GM12873 (cell line): ENCODE data around the gene ANK3.

Experiments
- TF ChIP-seq, protein P1 (sequence below): IDR thresholded peaks from 2 replicates; pipeline ENCODE4 v1.5.1; 2012; ENCODE audit warnings: low read depth, mild to moderate bottlenecking, moderate library complexity, low read length, control low read depth; ENCODE audit not compliant: insufficient read depth; ENCODE audit errors: missing control alignments

Gene ANK3

DNA sequence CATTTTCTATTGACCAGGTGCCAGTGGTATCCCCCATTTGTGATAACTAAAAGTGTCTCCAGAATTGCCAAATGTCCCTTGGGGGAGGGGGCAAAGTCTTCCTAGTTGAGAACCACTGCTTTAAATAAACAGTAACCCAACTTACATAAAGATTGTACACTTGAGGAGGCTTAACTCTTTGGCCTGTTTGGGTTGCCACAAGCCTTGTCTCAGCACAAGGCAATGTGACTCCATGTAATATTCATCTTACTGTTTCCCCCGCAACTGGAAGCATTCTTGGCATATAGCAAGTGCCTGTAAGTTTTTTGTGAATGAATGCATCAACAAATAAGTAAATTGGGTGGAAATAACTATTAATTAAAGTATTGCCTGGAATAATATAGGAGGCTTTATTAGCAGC lies 108.3 kb downstream of the ANK3 start:
- TF ChIP-seq, protein P1, sequence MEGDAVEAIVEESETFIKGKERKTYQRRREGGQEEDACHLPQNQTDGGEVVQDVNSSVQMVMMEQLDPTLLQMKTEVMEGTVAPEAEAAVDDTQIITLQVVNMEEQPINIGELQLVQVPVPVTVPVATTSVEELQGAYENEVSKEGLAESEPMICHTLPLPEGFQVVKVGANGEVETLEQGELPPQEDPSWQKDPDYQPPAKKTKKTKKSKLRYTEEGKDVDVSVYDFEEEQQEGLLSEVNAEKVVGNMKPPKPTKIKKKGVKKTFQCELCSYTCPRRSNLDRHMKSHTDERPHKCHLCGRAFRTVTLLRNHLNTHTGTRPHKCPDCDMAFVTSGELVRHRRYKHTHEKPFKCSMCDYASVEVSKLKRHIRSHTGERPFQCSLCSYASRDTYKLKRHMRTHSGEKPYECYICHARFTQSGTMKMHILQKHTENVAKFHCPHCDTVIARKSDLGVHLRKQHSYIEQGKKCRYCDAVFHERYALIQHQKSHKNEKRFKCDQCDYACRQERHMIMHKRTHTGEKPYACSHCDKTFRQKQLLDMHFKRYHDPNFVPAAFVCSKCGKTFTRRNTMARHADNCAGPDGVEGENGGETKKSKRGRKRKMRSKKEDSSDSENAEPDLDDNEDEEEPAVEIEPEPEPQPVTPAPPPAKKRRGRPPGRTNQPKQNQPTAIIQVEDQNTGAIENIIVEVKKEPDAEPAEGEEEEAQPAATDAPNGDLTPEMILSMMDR: no peak

- TF ChIP-seq, protein P1: no peak
Measured at GRCh38 chr10:60280475-60280874, 109.2 kb downstream of the ANK3 start.

GRCh38 chr10:60277656-60278055 lies 112.0 kb downstream of the ANK3 start:
- TF ChIP-seq, protein P1: no peak

GRCh38 chr10:60276232-60276631 lies 113.4 kb downstream of the ANK3 start:
- TF ChIP-seq, protein P1: no peak

DNA sequence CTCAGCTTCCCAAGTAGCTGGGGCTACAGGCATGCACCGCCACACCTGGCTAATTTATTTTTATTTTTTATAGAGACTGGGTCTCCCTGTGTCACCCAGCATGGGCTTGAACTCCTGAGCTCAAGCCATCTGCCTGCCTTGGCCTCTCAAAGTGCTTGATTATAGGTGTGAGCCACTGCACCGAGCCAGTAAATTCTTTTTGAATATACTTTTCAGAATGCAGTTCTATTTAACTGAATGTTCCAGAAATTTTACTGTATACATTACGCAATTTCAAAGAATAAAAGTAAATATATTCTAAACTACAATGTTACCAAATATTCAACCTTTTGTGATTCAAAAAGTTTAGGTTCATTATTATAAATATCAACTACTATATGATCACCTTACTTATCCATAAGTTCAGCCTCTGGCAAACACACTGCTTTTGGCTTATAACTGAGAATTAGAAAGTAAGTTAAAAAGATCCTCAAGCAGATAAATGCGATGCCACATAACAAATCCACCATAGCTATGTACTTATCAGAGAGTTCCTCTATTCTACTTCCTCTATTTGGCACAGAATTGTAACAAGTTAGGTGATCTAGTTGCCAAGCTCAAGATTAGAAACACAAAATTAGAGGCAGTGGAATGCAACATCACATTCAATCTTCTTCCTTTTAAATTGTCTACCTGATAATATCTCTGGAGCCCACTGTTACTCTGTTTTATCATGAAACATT lies 118.2 kb downstream of the ANK3 start:
- TF ChIP-seq, protein P1: no peak

DNA sequence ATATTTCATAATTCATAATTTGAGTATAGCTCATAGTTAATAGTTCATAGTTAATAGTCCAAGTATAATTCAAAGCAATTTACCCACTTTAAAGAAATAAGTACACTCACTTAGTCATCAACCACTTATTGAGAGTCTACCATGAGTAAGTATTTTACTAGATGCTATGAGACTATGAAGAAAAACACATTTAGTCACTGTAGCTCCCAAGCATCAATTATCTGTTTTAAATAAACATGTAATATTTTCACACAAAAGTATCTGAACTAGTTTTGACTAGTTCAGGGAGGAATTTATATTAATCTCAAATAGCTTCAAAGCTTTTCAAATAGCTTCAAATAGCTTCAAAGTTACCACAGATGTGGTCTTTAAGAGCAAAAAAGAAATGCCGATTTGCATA lies 119.2 kb downstream of the ANK3 start:
- TF ChIP-seq, protein P1: no peak

DNA sequence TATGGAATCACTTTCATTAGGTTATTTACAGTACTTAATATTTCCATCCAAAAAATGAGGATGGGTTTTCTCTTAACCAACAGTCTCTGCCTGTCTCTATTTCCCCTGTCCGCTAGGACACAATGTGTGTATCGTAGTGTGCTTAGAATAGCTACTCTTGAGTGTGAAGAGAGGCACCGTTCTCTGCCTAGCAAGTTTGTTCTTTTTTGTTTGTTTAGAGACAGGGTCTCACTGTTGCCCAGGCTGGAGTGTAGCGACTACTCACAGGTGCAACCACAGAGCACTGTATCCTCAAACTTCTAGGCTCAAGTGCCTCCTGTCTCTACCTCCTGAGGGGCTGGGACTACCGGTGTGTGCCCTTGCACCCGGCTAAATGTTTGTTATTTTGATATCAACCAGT lies 121.9 kb downstream of the ANK3 start:
- TF ChIP-seq, protein P1: no peak

DNA sequence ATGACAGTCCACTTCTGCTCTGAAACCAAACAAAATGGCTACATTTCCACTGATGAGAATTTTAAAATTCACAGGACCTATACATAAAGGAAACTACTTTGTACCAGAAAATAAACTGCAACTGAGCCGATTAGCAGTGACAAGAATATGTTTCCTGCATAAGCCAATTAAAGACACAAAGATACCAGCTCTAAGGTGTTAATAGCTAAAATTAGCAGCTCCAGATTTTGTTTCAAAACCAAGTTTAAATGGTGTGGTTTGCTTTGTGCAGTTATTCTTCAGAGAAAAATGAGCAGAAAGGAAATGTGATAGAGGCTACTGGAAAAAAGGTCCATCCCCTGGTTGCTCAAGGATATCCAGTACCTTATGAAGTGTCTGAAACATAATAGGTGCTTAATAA lies 123.2 kb downstream of the ANK3 start:
- TF ChIP-seq, protein P1: no peak
